ENCODE measurements around the gene ZFPL1. TPM values are rescaled to one million over a fixed set of nuclear protein-coding genes. Genes with fewer than 3 reads are reported as not detected.

ZFPL1 gene
- total and polyA plus RNA-seq, 2 donors (not counting 3 experiments of a cell fraction or from before 2014, with no cell fraction given) = 37.6 to 139 TPM

- POLR2A ChIA-PET = no interaction called here
- TF ChIP-seq POLR2A (IDR thresholded peaks at IDR 0.05; ENCODE audit: low read depth, low read length) (no peak), GATA2 (IDR thresholded peaks at IDR 0.05; ENCODE audit: insufficient read depth, insufficient read length, low read depth, low read length) (no peak), MYC (IDR thresholded peaks at IDR 0.05; ENCODE audit: low read depth, low read length) (no peak), JUN (IDR thresholded peaks at IDR 0.05; ENCODE audit: borderline replicate concordance, insufficient read depth, insufficient read length, low read depth) (no peak), POLR2AphosphoS5 (IDR thresholded peaks at IDR 0.05; ENCODE audit: insufficient read depth, low read depth, low read length) (no peak), EZH2 (IDR thresholded peaks at IDR 0.05; ENCODE audit: borderline replicate concordance, low read depth, low read length, severe bottlenecking) (no peak), FOS (IDR thresholded peaks at IDR 0.05; ENCODE audit: borderline replicate concordance, insufficient read depth, low read length) (no peak), MAX (IDR thresholded peaks at IDR 0.05; ENCODE audit: insufficient read depth, insufficient read length) (no peak), CTCF (IDR thresholded peaks at IDR 0.05; ENCODE audit: extremely low read depth in 1 of 2, insufficient read depth in 1 of 2, low read depth in 1 of 2, low read length in 2 of 2) (no peak)
- Histone ChIP-seq H3K4me2 (ENCODE audit: insufficient read depth, low read length) (no peak overlapping the region), H3K27ac (ENCODE audit: insufficient read depth, low read depth, low read length) (no peak overlapping the region), H3K9ac (replicated peaks; ENCODE audit: extremely low read depth, insufficient read depth, low read length) (no peak overlapping the region), H3K9me3 (replicated peaks; ENCODE audit: control insufficient read depth, insufficient read depth, low read length) (no peaks in the 10 kb centered on the region), H2AFZ (ENCODE audit: low read depth, low read length) (no peak overlapping the region), H3K27me3 (ENCODE audit: control insufficient read depth in 2 of 2, insufficient read depth in 2 of 2, low read length in 2 of 2) (no peaks in the 10 kb centered on the region), H3K79me2 (ENCODE audit: control insufficient read depth, insufficient read depth, low read length) (no peaks in the 10 kb centered on the region), H3K4me1 (ENCODE audit: control insufficient read depth, extremely low read depth, insufficient read depth, low read length) (peaks cover 15% of the 10 kb centered on the region), H4K20me1 (replicated peaks; ENCODE audit: control insufficient read depth, extremely low read depth, insufficient read depth, low read length) (no peaks in the 10 kb centered on the region), H3K36me3 (ENCODE audit: control insufficient read depth in 2 of 2, extremely low read depth in 1 of 2, insufficient read depth in 2 of 2, low read length in 2 of 2) (peaks cover 2 to 10% of the 10 kb centered on the region in 2 experiments), H3K9me1 (replicated peaks; ENCODE audit: control insufficient read depth, extremely low read depth, insufficient read depth, low read length) (no peaks in the 10 kb centered on the region), H3K4me3 (replicated peaks in 1 of 3; ENCODE audit: insufficient read depth in 1 of 3, low read depth in 1 of 3, low read length in 3 of 3) (no peak overlapping the region)
- intact Hi-C loops (cut with micrococcal nuclease) (no loop called here), dilution Hi-C loops (cut with MboI; ENCODE audit: extremely low pct_ligation_motif_present, low sequenced_read_pairs) (no loop called here)
- no peak for FAIRE-seq
- DNase-seq (ENCODE audit: low read depth, low spot score) = no peak
- no TSS peak for BruUV-seq (replicated peaks)
- CTCF ChIA-PET = no interaction called here
Observed at GRCh38 chr11:65043881-65044501, 40.0 kb upstream of the ZFPL1 start.

All from endothelial cell of umbilical vein (primary cell).